NCI-H82 (cell line): ENCODE measurements around the gene ACOX1.

Source experiments
- DNase-seq: peaks from one replicate; lab custom pipeline; 2025; lab: John Stamatoyannopoulos, UW

The ACOX1 gene

GRCh38 chr17:76008630-76009425, 29.9 kb upstream of the ACOX1 start:
- no peak for DNase-seq

DNA sequence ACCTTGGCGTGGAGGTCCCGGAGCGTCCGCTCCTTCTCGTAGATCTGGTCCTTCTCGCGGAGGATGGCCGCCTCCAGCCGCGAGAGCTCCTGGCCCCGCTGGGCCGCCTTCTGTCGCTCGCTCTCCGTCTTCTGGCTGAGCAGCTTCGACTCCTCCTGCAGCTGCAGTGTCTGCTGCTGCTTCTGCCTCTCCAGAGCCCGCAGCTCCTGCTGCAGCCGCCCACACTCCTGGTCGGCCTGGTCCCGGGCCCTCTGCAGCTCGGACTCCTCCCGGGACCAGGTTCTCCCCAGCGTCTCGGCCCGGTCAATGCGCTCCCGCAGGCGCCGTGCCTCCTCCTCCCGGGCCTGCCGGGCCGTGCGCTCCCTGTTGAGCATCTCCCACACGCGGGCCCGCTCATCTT, 29.2 kb upstream of the ACOX1 start:
- DNase-seq = no peak

- no peak for DNase-seq
Observed at GRCh38 chr17:76007850-76008165, 28.8 kb upstream of the ACOX1 start.

- no peak for DNase-seq
Observed at GRCh38 chr17:76007131-76007849, 28.3 kb upstream of the ACOX1 start.

- DNase-seq = peak; percentile 91
Observed at GRCh38 chr17:76005263-76006149, 26.5 kb upstream of the ACOX1 start.

- no peak for DNase-seq
Observed at GRCh38 chr17:76004750-76005262, 25.8 kb upstream of the ACOX1 start.

GRCh38 chr17:76003915-76004314, 24.9 kb upstream of the ACOX1 start:
- no peak for DNase-seq

DNA sequence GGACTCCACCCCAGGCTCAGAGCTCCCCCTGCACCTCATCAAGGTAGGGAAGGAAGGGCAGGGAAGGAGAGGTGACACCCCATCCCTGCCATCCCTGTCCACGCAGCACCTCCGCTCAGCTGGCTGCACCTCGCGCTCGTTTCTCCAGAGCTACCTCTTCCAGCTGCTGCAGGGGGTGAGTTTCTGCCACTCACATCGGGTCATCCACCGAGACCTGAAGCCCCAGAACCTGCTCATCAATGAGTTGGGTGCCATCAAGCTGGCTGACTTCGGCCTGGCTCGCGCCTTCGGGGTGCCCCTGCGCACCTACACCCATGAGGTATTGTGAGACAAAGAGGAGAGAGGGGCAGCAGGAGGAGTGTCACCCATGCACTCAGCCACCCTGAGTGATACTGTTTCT, 23.1 kb upstream of the ACOX1 start:
- no peak for DNase-seq

- no peak for DNase-seq
Observed at GRCh38 chr17:76000755-76001521, 22.0 kb upstream of the ACOX1 start, which contains the start of gene CDK3. CDK3 (plus strand) TSS chr17:76000855; CDS start chr17:76001426, 571 bp downstream.

DNA sequence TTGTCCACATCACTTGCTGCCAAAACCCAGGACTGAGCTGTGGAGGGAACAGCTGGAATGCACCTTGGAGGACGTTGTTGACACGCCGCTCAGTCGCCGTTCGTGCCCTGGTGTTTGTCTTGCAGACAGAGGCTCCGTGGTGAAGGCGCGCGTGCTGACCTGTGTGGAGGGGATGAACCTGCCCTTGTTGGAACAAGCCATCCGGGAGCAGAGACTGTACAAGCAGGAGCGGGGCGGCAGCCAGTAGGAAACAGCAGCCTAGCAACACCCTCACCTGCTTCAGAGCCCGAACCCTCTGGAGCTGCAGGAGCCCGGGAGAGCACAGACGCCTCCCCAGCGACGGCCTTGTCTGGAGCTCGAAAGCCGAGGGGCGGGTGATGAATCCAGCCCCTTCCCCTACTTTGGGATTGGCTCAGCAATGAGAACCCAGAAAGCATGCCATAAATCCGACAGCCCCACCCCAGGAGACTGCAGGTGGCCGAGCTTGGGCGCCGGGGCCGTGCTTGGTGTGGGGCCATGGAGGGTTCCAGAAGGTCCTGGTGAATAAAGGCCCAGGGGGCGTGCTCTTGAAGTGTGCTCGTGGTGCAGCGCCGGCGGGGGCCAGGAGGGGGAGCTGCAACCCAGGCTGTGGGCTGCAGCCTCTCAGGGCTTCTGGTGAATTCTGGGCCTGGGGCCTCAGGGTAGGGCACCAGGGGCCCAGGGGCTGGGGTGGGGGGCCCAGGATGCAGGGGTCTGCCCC, 21.2 kb upstream of the ACOX1 start:
- peak; percentile 68 for DNase-seq

GRCh38 chr17:75998327-75998795, 19.4 kb upstream of the ACOX1 start:
- DNase-seq = no peak

- DNase-seq = no peak
Observed at GRCh38 chr17:75996665-75997590, 18.0 kb upstream of the ACOX1 start.

DNA sequence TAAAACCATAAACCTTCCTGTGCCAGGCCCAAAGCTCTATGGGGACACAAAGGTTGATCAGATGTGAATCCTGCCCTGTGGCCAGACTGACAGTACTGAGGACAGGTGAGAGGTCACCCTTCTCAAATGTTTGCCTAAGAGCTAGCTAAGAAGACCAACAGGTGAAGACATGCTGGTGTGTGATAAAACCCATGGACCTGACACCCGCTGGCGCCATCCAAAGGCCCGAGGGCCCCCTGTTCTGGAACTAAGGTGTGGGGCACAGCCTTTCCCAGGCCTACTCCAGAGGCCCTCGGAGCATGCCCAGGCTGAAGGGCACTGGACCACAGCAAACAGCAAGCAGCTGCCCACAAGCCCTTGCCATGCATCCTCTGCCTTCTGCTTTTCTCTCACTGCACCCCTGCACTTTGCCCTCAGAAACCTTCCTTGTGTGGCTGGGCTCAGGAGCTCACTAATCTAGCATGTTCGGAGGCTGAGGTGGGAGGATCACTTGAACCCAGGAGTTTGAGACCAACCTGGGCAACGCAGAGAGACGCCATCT, 16.5 kb upstream of the ACOX1 start:
- DNase-seq = no peak

- DNase-seq = no peak
Observed at GRCh38 chr17:75994802-75995370, 15.9 kb upstream of the ACOX1 start.

DNA sequence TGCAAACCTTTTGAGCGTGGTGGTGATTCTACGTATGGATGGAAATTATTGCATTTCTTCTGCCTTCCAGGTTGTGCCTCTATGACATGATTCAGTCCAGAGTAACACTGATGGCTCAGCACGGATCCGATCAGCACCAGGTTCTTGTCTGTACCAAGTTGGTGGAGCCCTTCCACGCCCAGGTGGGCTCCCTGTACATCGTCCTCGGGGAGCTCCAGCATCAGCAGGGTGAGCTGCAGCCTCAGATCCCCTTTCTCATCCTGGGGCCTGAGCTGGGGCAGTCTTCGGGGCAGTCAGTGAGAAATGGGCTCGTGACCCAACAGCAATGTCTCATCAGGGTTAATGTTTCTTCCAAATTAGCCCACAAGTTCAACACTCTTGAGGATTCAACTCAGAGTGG, 12.4 kb upstream of the ACOX1 start:
- no peak for DNase-seq

DNA sequence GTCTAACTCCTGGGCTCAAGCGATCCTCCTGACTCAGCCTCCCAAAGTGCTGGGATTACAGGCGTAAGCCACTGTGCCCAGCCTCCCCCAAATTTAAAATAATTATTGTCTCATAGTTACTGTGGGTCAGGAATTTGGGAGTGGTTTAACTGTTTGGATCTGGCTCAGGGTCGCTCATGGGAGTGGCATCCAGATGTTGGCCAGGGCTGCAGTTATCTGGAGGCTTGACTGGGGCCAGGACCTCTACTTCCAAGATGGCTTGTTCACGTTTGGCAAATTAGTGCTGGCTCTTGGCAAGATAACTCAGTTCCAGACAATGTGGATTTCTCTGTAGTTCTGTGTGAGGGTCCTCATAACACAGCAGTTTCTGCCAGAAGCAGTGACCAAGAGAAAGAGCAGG, 8.1 kb upstream of the ACOX1 start:
- no peak for DNase-seq

DNA sequence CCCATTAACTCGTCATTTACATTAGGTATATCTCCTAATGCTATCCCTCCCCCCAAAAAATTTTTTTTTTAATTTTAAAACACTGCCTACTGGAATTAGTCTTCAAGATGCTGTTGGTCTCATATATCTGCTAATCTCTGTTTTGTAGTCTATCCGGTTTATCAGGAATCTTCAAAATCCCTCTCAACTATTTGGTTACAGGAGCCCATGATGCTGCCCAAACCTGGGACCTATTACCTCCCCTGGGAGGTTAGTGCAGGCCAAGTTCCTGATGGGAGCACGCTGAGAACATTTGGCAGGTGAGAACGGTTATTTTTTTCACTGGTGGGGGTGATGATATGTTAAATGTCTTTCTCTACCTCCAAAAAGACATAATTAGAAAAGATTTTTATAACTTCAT, 7.0 kb upstream of the ACOX1 start:
- no peak for DNase-seq

- peak; percentile 72 for DNase-seq
Observed at GRCh38 chr17:75983501-75984181, 4.7 kb upstream of the ACOX1 start.
